ENCODE data around the gene MYRIP.
"Not testable (repeated sequence)": the region's sequence is repeated elsewhere in the genome, so short reads cannot be mapped to it uniquely, and the experiment has no call there.

Gene MYRIP

GRCh38 chr3:40237159-40237558, 427.8 kb downstream of the MYRIP start:
- DNase-seq (ENCODE audit: low read depth) = no peak

DNA sequence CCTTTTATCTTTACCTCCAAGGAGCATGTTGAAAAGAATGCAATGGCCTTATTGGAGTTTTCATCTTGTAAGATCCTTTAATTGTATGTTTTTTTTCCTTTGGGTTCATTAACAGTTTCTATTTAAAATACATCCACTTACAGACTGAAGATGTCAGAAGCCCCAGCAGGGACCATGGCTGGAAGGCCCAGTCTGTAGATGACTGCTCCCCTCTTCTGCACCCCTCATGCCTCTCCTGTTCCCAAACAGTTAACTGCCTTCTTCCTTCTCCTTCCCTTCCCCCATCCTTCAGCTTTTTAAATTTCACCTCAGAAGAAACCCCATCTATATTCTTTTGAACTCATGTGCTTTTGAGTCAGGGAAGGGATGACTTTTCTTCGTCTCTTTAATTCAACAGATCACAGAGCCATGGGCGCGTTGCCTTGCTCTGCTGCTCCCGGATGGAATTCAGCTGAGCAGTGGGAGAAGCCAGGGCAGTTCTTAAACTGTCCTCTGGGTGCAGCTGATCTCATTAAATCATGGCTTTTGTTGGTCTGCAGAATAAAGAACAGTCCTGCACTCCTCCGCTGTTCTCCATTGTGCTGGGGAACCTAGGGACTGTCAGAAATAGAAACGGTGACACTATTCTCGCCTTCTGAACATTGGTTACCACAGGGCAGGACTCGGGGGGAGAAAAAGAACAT, 428.6 kb downstream of the MYRIP start:
- no peak for DNase-seq (ENCODE audit: low read depth)

GRCh38 chr3:40240921-40241320, 431.5 kb downstream of the MYRIP start:
- no peak for DNase-seq (ENCODE audit: low read depth)

DNA sequence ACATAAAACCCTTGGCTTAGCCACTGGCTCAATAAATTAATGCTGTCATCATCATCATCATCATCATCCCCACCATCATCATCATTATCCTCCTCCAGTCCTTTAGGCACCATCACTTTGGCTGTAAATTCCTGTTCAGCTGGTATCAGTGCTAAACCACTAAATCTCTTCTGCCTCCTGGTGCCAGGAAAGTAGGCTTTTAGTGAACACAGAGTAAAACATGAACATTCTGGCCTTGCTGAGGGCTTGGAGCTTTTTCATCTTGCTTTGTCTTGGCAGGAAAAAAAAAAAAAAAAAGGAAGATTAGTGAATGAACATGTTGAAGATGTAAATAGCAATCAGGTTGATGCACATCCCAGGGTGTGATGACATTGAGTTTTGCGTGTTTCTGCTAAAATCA, 432.8 kb downstream of the MYRIP start:
- no peak for DNase-seq (ENCODE audit: low read depth)

GRCh38 chr3:40242638-40243037, 433.2 kb downstream of the MYRIP start:
- no peak for DNase-seq (ENCODE audit: low read depth)

DNA sequence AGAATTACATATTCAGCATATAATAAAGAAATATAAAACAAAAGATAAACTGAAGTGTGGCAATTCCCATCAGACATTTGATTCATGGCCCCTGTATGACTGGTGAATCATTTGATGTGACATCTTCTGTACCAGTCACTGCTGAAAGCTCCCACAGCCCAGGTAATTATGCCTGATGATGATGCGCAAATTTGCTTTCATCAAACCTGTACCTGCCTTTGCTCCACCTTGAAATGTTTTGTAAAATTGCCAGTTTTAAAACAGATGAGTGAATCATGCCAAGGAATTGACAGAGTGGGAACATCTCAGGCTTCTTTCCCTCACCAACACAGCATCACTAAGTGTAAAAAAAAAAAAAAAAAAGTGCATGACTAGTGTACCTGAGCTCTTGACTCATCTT, 433.6 kb downstream of the MYRIP start:
- DNase-seq (ENCODE audit: low read depth) = no peak

DNA sequence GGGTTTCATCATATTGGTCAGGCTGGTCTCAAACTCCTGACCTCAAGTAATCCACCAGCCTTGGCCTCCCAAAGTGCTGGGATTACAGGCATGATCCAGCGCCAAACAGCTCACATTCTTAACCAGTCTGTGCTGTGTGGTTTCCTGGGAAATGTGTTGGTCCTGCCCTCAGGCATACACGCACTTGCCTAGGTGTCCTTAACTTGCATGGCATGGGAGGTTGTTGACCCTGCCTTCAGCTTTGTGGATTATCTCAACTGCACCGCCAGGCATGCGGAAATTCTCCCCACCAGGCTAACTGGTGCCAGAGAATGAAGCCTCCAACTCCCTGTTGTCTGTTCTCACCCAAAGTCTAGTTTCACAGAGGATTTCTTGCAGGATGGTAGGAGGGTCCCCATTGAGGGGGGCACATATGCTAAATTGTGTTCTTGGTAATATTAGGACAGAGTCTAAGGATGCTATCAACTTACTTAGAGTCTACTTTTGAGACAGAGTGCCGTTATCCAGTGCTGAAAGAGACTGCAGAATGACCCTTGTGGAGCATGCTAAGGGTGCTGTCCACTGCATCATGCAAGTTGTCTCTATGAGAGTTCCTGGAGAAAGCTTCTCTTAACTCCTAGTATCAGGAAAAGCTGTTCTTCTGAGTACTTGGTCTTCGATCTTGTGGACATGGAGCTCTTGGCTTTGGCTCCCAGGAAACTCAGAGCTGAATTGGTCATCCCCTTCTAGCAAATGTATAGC, 438.5 kb downstream of the MYRIP start:
- DNase-seq (ENCODE audit: low read depth) = no peak

- no peak for DNase-seq (ENCODE audit: low read depth)
Measured at GRCh38 chr3:40248591-40248990, 439.2 kb downstream of the MYRIP start.

GRCh38 chr3:40249168-40249567, 439.8 kb downstream of the MYRIP start:
- no peak for DNase-seq (ENCODE audit: low read depth)

DNA sequence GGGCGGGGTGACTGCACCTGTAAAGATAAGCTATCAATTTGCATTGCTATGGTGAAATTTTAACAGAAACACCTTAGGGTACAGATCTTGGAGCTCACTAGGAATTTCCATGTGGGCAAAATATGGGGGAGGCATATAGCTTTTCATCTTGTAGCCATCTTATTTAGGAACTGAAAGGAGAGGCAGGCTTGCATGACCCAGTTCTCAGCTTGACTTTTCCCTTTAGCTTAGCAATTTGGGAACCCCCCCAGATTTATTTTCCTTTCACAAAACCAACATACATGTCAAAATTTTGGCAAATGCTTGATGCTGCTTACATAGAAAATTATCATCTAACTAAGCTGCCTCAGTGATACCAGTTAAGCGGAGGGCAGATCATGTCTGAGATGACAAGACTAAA, 445.1 kb downstream of the MYRIP start:
- no peak for DNase-seq (ENCODE audit: low read depth)

DNA sequence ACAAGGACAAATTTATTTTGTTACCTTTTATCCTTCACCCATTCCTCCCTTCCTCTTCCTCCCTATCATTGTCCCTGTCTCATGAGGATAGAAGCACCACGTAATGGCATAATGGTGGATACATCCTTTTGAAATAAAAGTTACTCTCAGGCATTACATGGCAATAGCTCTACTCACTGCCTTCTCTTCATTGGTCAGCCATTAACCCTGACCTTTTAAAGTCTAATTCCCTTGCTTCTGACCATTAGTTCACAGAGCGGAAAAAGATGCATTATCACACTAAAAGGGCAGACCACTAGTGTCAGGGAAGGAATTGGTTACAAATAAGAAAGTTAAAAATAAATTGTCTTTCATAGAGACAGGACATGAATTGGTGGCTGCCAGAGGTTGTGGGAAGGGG, 445.5 kb downstream of the MYRIP start:
- DNase-seq (ENCODE audit: low read depth) = no peak

DNA sequence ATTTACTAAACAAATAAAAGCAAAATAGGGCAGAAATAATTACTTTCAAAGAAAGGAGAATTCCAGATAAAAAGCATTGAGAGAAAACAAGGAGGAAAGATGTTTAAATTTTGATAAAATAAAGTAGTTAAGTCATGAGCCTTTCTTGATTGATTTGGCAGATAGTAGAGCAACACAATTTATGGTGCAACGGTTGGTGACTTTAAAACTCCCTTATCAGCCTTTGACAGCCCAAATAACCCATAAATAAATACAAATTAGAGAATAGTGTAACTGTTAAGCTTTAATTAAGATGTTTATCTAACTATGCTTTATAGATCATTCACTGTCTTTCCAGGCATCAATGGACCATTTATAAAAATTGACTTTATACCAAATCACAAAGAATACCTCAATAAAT, 446.1 kb downstream of the MYRIP start:
- no peak for DNase-seq (ENCODE audit: low read depth)

DNA sequence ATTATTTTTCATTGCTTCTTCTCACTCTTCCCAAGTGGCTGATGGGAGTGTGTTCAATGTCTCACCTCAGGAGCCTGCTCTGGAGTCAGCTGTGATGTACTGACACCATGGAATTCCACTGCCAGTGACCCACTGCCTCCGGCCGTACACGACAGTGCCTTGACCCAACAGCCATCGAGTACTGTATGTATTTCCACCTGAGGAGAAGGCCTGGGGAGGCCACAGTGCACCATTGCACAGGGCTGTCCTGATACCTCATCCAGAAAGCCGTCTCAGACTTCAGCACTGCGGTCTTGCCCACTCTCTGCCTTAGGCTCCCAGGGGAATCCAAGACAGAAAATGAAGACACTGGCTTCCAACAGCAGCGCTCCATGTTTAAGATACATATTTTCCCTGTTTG, 448.7 kb downstream of the MYRIP start:
- no peak for DNase-seq (ENCODE audit: low read depth)

DNA sequence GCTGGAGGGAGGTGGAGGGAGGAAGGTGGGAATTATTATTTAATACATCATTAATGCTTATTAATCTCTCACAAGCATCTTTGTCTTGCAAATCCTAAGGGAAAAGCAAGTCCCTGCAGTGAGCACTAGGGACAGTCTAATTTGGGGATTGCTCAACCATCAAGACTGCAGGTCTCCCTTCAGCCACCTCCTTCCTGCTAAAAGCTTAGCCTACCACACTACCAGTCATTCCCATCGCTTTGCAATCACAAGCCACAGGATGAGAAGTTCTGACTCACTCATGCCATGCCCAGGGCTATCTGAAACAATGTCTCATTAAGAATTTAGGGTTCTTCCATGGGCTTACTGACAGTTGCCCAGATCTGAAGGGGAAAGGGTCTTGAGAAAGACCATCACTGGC, 449.1 kb downstream of the MYRIP start:
- DNase-seq (ENCODE audit: low read depth) = no peak

DNA sequence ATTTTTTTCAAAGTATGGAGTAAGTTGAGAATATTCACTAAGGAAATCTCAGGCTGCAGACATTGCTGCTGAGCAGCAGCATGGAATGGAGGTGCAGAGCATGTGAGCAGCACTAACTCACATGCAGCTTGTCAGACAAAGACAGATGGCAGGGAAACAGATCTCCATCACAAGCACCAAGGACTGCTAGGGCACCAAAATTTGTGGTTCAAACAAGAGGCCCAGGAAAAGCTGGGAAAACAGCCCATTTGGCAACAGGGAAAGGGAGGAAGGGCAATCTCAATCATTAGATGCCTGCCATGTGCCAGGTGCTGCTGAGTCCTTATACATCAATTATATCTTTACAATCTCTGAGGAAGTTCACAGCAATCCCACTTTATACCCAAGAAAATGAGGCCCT, 452.9 kb downstream of the MYRIP start:
- DNase-seq (ENCODE audit: low read depth) = no peak

DNA sequence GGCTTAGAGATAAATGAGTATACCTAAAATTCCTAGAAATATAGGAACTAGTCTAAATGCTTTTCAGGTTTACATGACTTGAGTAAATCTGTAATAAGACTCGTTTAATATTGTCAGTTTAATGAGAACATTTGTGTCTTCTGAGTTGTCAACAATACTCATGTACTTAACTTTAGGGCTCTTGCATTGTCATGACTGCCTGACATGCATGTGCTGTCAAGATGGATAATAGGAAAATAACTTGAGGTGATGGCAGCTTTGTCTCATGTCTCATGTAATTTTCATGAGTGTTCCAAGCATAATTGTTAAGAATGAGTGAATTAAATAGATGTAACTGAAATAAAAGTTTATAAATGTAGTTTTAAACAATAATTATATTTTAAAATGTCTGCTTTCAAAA, 455.0 kb downstream of the MYRIP start:
- DNase-seq (ENCODE audit: low read depth) = no peak

DNA sequence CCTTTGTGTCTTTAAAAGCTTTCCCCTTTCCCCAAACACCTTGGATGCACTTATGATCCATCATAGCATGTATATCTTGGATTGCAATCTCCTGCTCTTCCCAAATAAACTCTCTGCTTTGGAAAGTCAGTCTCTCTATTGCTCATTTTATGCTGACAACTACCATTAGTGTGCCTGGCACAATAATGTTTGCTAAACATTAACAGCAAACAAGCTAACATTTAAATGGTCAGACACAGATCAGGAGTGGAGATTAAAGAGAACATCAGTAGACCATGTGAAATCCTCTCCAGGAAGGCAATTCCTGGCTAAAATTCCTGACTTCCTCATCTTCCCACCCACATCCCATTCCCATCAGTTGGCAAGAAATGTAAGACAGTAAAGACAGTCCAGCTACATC, 455.8 kb downstream of the MYRIP start:
- DNase-seq (ENCODE audit: low read depth) = no peak

DNA sequence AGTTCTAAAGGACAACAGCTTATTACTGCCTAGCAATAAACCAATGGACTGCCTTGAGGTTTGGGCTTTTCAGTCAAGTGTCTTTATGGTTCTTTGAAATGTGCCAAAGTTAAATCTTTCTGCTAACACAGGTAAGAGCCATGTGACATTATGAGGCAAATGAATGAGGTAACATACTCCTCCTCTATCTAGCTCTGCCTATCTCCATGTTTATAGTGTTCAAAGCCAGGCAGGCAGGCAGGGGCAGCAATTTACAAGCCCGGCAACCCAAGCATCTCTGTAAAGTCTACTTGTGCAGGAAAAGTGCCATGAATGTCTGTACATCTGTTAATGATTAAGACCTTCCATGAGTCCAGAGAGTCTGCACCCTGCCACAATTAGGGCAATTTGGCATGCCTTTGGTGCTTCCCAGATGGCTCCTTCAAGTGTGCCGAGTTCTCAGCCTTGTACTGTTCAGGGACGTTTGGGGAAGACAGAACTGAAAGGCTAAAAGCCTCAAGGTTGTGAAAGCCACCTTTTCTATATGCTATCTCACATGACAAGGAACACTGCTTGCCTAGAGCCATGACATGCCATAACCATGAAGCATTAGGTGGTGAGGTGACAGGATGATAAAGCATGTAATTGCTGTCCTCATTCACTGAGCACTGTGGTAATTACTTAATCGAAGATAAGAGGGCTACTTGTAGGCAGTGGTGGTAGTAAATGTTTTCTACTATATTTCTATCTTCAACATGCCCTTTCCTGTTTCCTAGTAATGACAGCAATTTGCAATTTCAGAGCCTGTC, 458.7 kb downstream of the MYRIP start:
- DNase-seq (ENCODE audit: low read depth) = no peak

GRCh38 chr3:40268802-40269524, 459.6 kb downstream of the MYRIP start:
- DNase-seq (ENCODE audit: low read depth) = no peak

- no peak for DNase-seq (ENCODE audit: low read depth)
Measured at GRCh38 chr3:40278791-40279190, 469.4 kb downstream of the MYRIP start.

GRCh38 chr3:40281995-40282394, 472.6 kb downstream of the MYRIP start:
- DNase-seq (ENCODE audit: low read depth) = no peak

GRCh38 chr3:40283057-40283456, 473.6 kb downstream of the MYRIP start:
- DNase-seq (ENCODE audit: low read depth) = not testable (repeated sequence)

All from stimulated activated CD8-positive, alpha-beta memory T cell treated with anti-CD3 and anti-CD28 coated beads, Interleukin-4, amount 100 ng/mL, for 24 hours (primary cell).